Measurements from ENCODE around the gene GPC2. TPM values are rescaled to one million over a fixed set of nuclear protein-coding genes. Genes with fewer than 3 reads are reported as not detected.

Gene GPC2
- total RNA-seq, 4 donors from 2014 or later: 0.66 to 2.7 TPM; not detected in 2

- no peak for TF ChIP-seq CTCF (IDR thresholded peaks at IDR 0.05; ENCODE audit: low read depth)
Observed at GRCh38 chr7:100158229-100159098, 18.7 kb downstream of the GPC2 start, which contains the start of gene TRAPPC14. Gene TRAPPC14, minus strand, starts transcription at chr7:100158723. Its CDS starts 224 bp downstream, at chr7:100158499.

- TF ChIP-seq CTCF (IDR thresholded peaks at IDR 0.05; ENCODE audit: low read depth): no peak
Observed at GRCh38 chr7:100157334-100158228, 19.6 kb downstream of the GPC2 start.

GRCh38 chr7:100157069-100157333, 20.2 kb downstream of the GPC2 start:
- TF ChIP-seq CTCF (IDR thresholded peaks at IDR 0.05; ENCODE audit: low read depth): no peak

GRCh38 chr7:100156331-100157068, 20.7 kb downstream of the GPC2 start:
- no peak for TF ChIP-seq CTCF (IDR thresholded peaks at IDR 0.05; ENCODE audit: low read depth)

GRCh38 chr7:100155553-100156317, 21.4 kb downstream of the GPC2 start:
- TF ChIP-seq CTCF (IDR thresholded peaks at IDR 0.05; ENCODE audit: low read depth): no peak

- TF ChIP-seq CTCF (IDR thresholded peaks at IDR 0.05; ENCODE audit: low read depth): no peak
Observed at GRCh38 chr7:100154651-100155491, 22.3 kb downstream of the GPC2 start.

Data from subcutaneous adipose tissue (tissue), 4 donors.